HepG2 (cell line): Measurements from ENCODE around the gene NES. TPM values are rescaled to one million over a fixed set of nuclear protein-coding genes. Genes with fewer than 3 reads are reported as not detected.

Experiments
- ATAC-seq: fragments of 200-7000 bp; cut with Tn5 transposase; 3 replicates; pipeline ENCODE4 v1.9.1; 2020; ENCODE audit warnings: mild to moderate bottlenecking, moderate library complexity
- BruUV-seq: library from RNA; stranded (reverse); fragments of 400-500 nt; replicated peaks from 2 replicates; lab custom pipeline; 2021; lab: Mats Ljungman, UMichigan
- CTCF ChIA-PET: fragments of 300-600 bp; formaldehyde crosslinking; extraction: SDS; loops from one replicate; lab custom pipeline; 2021; ENCODE audit warnings: low total read pairs, inconsistent platforms, low intra/inter-chr PET ratio; lab: Yijun Ruan, JAX
- POLR2A ChIA-PET: fragments of 350-600 bp; sonication (Branson Sonifier 250); formaldehyde crosslinking; loops from one replicate; lab custom pipeline; 2020; ENCODE audit warnings: antibody characterized with exemption, inconsistent platforms; lab: Yijun Ruan, JAX
- DNase-seq: peaks from one replicate; pipeline ENCODE4 v3.0.0-alpha.2; 2015; ENCODE audit warnings: low spot score
- FAIRE-seq: peaks from 3 replicates; lab custom pipeline; 2011; peaks lifted over from hg19 to GRCh38; lab: Jason Lieb, UNC
- H2AFZ ChIP-seq: one replicate; pipeline ENCODE4 v1.6.1; 2011; ENCODE audit warnings: low read length, inconsistent platforms
- H3K27ac ChIP-seq: fragments of 300-600 bp; 3 replicates; pipeline ENCODE4 v1.8.0; 2011; ENCODE audit warnings: mixed run types, mild to moderate bottlenecking, mixed read lengths, low read length, inconsistent platforms; ENCODE audit not compliant: insufficient read depth; ENCODE audit errors: extremely low read length
- H3K27me3 ChIP-seq, 2 experiments: fragments of 200-600 bp in 1 of 2; 2 replicates in 1 of 2; 3 replicates in 1 of 2; pipeline versions ENCODE4 v1.6.0 to v1.8.0; 2011; ENCODE audit warnings: low read length in 2 of 2, mild to moderate bottlenecking in 2 of 2, moderate library complexity in 2 of 2, inconsistent platforms in 1 of 2; ENCODE audit not compliant: insufficient read depth in 2 of 2, control insufficient read depth in 1 of 2
- H3K36me3 ChIP-seq, 2 experiments: fragments of 200-600 bp in 1 of 2; replicated peaks in 1 of 2; 2 replicates in 1 of 2; 3 replicates in 1 of 2; pipeline versions ENCODE4 v1.5.1 to v1.8.0; 2011; ENCODE audit warnings: low read length in 2 of 2, inconsistent platforms in 1 of 2; ENCODE audit not compliant: insufficient read depth in 2 of 2, control insufficient read depth in 1 of 2
- H3K4me1 ChIP-seq: 2 replicates; pipeline ENCODE4 v1.5.1; 2012; ENCODE audit warnings: low read length, inconsistent platforms; ENCODE audit not compliant: insufficient read depth
- H3K4me2 ChIP-seq: 2 replicates; pipeline ENCODE4 v1.6.0; 2011; ENCODE audit warnings: low read depth, low read length, inconsistent platforms
- H3K4me3 ChIP-seq, 3 experiments: fragments of 200-600 bp in 1 of 3; sonication (generic), shearing (Covaris generic) in 1 of 3; replicated peaks in 1 of 3; 2 replicates each; pipeline ENCODE4 v1.5.1; 2011 to 2016; ENCODE audit warnings: low read length in 3 of 3, inconsistent platforms in 2 of 3, low read depth in 2 of 3, mild to moderate bottlenecking in 2 of 3, control low read depth in 1 of 3, mixed read lengths in 1 of 3; ENCODE audit not compliant: insufficient read depth in 1 of 3
- H3K79me2 ChIP-seq: one replicate; pipeline ENCODE4 v1.6.1; 2011; ENCODE audit warnings: low read length, inconsistent platforms; ENCODE audit not compliant: insufficient read depth
- H3K9ac ChIP-seq: 2 replicates; pipeline ENCODE4 v1.6.0; 2011; ENCODE audit warnings: mild to moderate bottlenecking, low read depth, low read length, inconsistent platforms; ENCODE audit not compliant: insufficient read depth
- H3K9me3 ChIP-seq: 2 replicates; pipeline ENCODE4 v1.5.1; 2012; ENCODE audit warnings: mild to moderate bottlenecking, low read length
- H4K20me1 ChIP-seq: 2 replicates; pipeline ENCODE4 v1.6.0; 2011; ENCODE audit warnings: inconsistent platforms, mild to moderate bottlenecking, low read length, moderate library complexity; ENCODE audit not compliant: insufficient read depth
- CCDC6 ChIP-seq: sonication (generic); formaldehyde crosslinking; IDR thresholded peaks from 2 replicates; pipeline ENCODE4 v1.8.1; 2022; ENCODE audit warnings: mild to moderate bottlenecking, missing genetic modification reagents, moderate library complexity
- KAT7 ChIP-seq: IDR thresholded peaks from 2 replicates; pipeline ENCODE4 v1.6.1; 2018; ENCODE audit warnings: borderline replicate concordance, missing compliant biosample characterization
- MIER3 ChIP-seq: IDR thresholded peaks from 2 replicates; pipeline ENCODE4 v1.6.1; 2016; ENCODE audit warnings: missing compliant biosample characterization, borderline replicate concordance
- ZNF720 ChIP-seq: sonication (generic); formaldehyde crosslinking; IDR thresholded peaks from 2 replicates; pipeline ENCODE4 v1.4.0; 2020; ENCODE audit warnings: missing genetic modification reagents
- WGBS: methylation state at CpG from one replicate; pipeline ENCODE4 v1.1.6; 2017; ENCODE audit warnings: low lambda C conversion rate; 5-methylcytosine and 5-hydroxymethylcytosine counted together
- in situ Hi-C: cut with HindIII; loops from 2 replicates; pipeline ENCODE4 v1.10.0; 2017; ENCODE audit warnings: low pct_unique_long_range_greater_than_20kb; ENCODE audit not compliant: extremely low pct_ligation_motif_present
- intact Hi-C: fragments of 100-400 bp; cut with micrococcal nuclease; formaldehyde crosslinking; loops from one replicate; pipeline ENCODE4 v1.10.0; 2022; ENCODE audit not compliant: unreplicated experiment
- polyA plus RNA-seq, 8 experiments: library from polyadenylated mRNA; depleted of rRNA in 3 of 8; stranded (reverse) in 7 of 8; unstranded in 1 of 8; fragments of >200 nt; fragmentation: Illumina TruSeq in 4 of 8; extraction: Trizol in 4 of 8; gene quantifications; 2 replicates each; pipeline versions ENCODE4 v1.2.1 to v1.2.3, GENCODE V29; 2011 to 2016; ENCODE audit warnings: low read depth in 4 of 8, missing spikeins in 1 of 8, mixed read lengths in 1 of 8; ENCODE audit not compliant: insufficient read depth in 1 of 8
- total RNA-seq, 5 experiments: library from RNA; depleted of rRNA; stranded (reverse); fragments of >200 nt; fragmentation: Illumina TruSeq; extraction: Trizol; gene quantifications; 2 replicates each; pipeline ENCODE4 v1.2.3, GENCODE V29; 2016; ENCODE audit warnings: low read depth in 1 of 5
- TF ChIP-seq, protein P1 (sequence below), 2 experiments: sonication (generic) in 1 of 2; formaldehyde crosslinking in 1 of 2; IDR thresholded peaks; 2 replicates each; pipeline versions ENCODE4 v1.4.0 to v1.6.1; 2016 to 2020; ENCODE audit warnings: borderline replicate concordance in 1 of 2, low read depth in 1 of 2, mild to moderate bottlenecking in 1 of 2, missing genetic modification reagents in 1 of 2

NES gene
- total and polyA plus RNA-seq, 2 of the 13 experiments (the other 11 are each of a cell fraction or from before 2014, with no cell fraction given), result 1.7 to 16.6 TPM

DNA sequence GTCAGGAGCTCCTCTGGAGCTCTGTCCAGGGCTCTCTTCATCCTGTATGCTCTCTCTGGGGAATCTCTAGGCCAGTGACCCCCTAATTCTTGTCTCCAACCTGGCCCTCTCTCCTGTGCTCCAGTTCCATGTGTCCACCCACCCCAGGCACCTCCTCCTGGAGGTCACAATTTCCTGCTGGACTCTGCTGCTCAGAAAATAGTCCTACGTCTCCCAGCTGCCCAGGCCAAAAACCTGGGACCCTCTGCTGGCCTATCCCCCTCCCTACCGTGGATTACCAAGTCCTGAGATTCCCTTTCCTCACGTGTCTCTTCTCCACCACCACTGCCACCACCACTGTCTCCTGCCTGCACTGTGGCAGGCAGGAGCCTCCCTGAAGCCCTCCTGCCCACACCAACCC, 11.7 kb downstream of the NES start:
- Histone ChIP-seq H3K4me1 (peaks cover 77% of the 10 kb centered on the region), H2AFZ (no peak overlapping the region), H3K9ac (peak overlapping the region; percentile 49), H3K4me3 (peak overlapping the region; percentile 6 to 69 (median 47); a peak in 5 of 6 replicates), H3K9me3 (no peaks in the 10 kb centered on the region), H3K36me3 (no peaks in the 10 kb centered on the region), H3K79me2 (peaks cover 7% of the 10 kb centered on the region), H3K27ac (peak overlapping the region; percentile 15), H4K20me1 (no peaks in the 10 kb centered on the region), H3K27me3 (no peaks in the 10 kb centered on the region; a peak in 1 of 5 replicates), H3K4me2 (peak overlapping the region; percentile 96)
- in situ Hi-C loops, result no loop called here
- intact Hi-C loops, result loop anchor here (10.0 kb wide), 1 partner anchor 59 kb away; the partner anchor contains the start of genes ISG20L2 and METTL25B
- CTCF ChIA-PET, result no interaction called here
- POLR2A ChIA-PET, result interaction anchor here (0.9 to 11.4 kb wide), 6 partner anchors 9 to 102 kb away, joined by 3 to 189 read pairs (median 4); partner anchors contain the start of genes ISG20L2, METTL25B, MRPL24 and NAXE
- no peak for ATAC-seq
- BruUV-seq, result no TSS peak
- no peak for FAIRE-seq
- TF ChIP-seq ZNF720 (CRISPR knock-in tag) (no peak), CCDC6 (CRISPR knock-in tag) (no peak), KAT7 (CRISPR knock-in tag) (no peak), MIER3 (CRISPR knock-in tag) (no peak)
- TF ChIP-seq, protein P1, sequence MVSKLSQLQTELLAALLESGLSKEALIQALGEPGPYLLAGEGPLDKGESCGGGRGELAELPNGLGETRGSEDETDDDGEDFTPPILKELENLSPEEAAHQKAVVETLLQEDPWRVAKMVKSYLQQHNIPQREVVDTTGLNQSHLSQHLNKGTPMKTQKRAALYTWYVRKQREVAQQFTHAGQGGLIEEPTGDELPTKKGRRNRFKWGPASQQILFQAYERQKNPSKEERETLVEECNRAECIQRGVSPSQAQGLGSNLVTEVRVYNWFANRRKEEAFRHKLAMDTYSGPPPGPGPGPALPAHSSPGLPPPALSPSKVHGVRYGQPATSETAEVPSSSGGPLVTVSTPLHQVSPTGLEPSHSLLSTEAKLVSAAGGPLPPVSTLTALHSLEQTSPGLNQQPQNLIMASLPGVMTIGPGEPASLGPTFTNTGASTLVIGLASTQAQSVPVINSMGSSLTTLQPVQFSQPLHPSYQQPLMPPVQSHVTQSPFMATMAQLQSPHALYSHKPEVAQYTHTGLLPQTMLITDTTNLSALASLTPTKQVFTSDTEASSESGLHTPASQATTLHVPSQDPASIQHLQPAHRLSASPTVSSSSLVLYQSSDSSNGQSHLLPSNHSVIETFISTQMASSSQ (IDR thresholded peaks at IDR 0.05; ENCODE audit: low read depth), result 0 out of 2 replicates have a peak, but pooled peaks have one; percentile 0
- TF ChIP-seq, protein P1 (CRISPR knock-in tag; IDR thresholded peaks at IDR 0.05; ENCODE audit: borderline replicate concordance), result no peak
- DNase-seq, result no peak
- 4% methylated on average over 3 of the region's 3 CpGs for WGBS
